ENCODE measurements around the gene GGA1.
"Not testable (repeated sequence)": the region's sequence is repeated elsewhere in the genome, so short reads cannot be mapped to it uniquely, and the experiment has no call there.

Gene GGA1

DNA sequence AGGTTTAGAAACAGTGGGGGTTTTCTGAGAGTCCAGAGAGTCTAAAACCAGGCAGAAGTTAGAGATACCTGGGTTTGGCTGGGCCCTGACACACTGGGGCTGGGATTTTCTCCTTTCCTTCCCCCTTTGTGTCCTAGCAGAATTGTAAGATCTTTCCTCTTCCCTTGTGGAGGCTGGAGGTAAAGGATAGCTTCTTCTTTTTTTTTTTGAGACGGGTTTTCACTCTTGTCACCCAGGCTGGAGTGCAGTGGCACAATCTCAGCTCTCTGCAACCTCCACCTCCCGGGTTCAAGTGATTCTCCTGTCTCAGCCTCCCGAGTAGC is 1.5 kb downstream of the GGA1 start:
- DNase-seq, result not testable (repeated sequence)

DNA sequence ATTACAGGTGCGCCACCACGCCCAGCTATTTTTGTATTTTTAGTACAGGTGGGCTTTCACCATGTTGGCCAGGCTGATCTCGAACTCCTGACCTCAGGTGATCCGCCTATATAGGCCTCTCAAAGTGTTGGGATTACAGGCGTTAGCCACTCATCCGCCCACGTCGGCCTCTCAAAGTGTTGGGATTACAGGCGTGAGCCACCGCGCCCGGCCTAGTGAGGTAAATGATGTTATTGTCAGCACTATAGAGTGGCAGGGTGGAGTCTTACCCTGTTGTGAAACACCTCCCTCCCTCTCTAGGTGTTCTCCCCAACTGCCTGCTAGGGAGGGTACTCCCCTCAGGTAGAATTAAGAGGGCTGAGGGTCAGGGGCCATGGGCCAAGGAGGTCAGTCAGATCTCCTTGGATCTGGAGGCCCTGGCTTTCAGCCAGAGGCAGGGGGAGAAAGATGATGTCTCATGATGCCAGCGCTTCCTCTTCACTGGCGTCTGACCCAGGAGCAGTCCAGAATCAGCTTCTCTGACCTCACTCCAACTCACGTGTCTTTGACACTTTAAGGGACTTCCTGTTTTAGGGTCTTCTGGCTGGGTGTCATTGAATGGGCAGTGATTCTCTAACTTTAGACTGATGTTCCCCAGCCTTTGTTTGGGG is 2.0 kb downstream of the GGA1 start:
- no peak for DNase-seq

DNA sequence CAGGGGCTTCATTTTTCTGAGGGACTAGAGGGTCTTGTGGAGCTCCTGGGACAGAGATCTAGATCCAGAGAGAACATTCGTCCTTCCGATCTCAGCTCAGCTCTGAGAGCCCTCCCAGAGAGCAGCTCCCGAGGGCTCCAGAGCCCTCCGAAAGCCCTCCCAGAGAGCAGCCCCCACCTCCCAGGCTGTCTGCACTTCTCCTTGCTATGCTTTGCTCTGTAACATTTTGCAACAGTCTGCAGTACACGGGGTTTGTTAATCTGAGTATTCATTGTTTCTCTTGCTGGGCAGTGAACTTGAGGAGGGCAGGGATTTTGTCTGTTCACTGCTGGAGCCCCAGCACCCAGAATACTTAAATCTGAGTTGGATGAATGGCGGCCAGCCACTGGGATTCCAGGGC is 2.6 kb downstream of the GGA1 start:
- DNase-seq, result no peak

DNA sequence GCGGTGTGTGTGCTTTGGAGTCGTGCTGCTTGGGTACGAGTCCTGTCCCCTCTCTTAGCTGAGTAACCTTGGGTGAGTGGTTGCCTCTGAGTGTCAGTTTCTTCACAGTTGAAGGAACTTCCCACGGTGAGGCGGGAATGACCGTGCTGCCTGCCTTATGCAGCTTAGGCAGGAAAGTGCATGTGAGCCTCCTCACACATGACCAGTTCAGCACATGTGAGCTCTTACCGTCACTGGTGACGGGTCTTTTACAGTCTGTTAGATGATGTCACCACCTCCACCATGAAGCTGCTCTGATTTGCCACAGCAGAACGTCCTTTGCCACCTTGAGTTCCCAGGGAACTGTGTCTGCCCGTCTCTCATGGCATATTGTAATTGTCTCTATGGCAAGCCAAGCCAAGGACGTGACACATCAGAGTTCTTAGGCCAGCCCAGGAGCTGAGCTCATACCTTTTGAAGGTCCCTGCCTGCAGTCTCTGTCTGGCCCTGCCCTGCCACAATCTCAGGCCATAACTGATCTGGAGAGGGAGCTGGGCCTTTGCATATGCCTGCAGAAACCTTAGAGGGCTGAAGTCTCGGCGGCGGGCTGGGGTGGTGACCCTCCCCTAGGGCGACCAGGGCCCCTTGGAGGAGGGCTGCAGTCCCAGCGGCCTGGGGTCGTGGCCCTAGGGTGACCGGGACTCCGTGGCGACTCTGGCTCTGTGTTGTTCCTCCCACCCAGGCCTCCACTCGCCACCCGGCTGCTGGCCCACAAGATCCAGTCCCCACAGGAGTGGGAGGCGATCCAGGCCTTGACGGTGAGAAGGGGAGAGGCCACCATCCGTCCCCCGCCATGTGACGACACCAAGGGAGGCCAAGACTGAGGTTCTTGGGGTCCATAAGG is 7.8 kb downstream of the GGA1 start:
- DNase-seq, result peak; percentile 32

DNA sequence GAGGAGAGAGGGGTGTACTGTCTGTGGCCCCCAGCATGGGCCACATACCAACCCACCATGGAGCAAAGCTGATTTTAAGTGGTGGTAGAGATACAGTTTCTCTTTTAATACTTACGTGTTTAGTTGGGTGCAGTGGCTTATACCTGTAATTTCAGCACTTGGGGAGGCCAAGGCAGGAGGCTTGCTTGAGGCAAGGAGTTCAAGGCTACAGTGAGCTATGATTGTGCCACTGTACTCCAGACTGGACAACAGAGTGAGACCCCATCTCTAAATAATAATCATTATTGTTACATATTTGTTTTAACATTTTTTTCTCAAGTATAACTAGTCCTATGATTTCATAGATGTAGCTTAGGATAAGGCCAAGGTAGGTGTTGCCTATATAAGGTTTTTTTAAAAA is 8.8 kb downstream of the GGA1 start:
- no peak for DNase-seq

DNA sequence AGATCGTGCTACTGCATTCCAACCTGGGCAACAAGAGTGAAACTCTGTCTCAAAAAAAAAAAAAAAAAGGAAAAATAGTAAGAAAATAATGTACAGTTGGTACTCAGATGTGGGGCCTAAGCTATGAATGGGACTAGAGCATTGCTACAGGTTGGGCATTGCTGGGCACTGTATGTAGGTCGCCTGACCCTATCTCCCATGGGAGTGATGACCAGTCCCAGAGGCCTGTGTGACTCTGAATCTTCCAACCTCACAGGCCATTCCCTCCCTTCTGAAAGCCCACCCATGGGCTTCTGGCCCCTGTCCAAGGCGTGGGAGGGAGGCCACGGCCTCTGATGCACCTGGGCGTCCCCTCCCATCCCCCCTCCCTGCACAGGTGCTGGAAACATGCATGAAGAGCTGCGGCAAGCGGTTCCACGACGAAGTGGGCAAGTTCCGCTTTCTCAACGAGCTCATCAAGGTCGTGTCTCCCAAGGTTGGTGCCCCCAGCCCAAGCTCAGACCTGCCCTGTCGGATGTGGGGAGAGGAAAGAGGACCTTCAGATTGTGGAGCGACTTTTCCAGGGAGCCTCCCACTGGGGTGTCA is 9.5 kb downstream of the GGA1 start:
- DNase-seq, result peak; percentile 28

DNA sequence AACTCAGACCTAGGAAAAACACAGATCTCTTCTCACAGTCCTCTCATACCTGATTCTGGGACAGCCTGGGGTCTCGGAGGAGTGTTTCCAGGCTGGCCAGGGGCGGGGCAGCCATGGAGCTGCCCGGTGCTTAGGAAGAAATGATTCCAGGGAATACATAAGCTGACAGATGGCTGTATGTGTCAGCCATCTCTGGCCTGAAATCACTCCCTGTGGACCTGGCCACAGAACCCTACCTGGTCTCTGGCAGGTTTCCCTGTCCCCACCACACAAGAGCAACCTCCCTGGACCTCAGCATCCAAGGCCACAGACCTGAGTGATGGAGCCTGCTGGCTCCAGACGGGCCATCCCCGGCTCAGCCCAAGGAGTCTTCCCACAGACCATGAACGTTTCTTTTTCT is 10.0 kb downstream of the GGA1 start:
- DNase-seq, result peak; percentile 32

DNA sequence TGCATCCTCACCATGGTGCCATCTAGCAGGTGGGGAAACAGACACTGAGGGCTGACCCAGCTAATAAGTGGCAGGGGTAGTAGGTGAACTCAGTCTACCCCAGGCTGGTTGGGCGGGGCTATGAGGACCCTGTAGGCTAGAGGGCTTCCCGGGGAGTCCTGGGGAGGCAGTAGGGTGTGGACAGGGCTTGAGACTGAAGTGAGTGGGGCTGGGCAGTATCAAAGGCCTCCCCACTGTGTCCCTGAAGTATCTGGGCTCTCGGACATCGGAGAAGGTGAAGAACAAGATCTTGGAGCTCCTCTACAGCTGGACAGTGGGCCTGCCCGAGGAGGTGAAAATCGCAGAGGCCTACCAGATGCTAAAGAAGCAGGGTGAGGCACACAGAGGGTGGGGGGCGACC is 11.4 kb downstream of the GGA1 start:
- no peak for DNase-seq

DNA sequence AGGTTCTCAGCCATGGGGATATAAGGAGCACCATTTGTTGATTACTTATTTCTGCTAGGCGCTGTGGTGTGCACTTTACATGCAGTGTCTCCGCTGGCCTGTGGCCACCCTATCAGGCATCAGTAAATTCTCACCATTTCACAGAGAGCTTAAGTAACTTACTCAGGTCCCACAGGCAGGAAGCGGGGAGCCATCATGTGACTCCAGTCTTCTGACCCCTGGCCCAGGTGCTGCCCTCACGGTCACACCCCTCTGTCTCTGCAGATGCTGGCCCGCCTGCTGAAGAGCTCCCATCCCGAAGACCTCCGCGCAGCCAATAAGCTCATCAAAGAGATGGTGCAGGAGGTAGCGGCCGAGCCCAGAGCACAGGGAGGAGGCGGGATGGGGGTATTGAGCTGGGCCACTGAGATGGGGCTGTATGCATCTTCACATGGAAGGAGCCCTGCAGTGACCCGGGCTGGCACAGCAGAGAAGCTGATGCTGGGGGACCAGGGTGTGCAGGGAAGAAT is 12.8 kb downstream of the GGA1 start:
- no peak for DNase-seq

DNA sequence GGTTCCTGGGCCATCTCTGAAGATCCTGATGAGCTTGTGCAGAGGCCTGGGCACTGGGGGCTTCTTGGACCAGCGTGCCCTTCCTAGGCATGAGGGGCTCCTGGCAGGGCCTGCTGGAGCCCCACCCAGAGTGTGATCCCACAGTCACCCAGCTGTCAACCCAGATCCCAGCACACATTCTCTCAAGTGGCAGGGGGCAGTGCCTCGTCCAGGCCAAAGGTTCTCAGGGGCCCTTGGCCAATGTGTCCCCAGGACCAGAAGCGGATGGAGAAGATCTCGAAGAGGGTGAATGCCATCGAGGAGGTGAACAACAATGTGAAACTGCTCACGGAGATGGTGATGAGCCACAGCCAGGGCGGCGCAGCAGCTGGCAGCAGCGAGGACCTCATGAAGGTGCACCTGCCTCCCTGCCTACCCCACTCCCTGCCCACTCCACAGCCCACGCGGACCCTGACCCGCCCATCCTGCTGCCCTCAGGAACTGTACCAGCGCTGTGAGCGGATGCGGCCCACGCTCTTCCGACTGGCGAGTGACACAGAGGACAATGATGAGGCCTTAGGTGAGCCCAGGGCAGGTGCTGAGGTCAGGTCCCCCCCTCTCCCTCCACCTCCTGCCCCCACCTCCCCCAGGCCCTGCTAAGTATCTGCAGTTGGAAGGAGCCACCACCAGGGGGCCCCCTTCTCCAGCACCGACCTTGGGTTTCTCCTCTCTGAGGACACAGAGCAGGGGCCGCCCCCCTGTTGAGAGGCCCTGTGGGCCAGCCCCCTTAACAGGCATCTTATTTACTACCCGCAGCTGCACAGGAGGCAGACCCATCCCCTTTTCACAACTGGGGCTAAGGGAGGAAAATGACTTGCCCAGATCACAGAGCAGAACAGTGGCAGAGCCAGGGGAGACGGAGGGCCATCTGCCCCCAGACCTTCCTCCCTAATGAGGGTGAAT is 14.7 kb downstream of the GGA1 start:
- DNase-seq, result peak; percentile 87

DNA sequence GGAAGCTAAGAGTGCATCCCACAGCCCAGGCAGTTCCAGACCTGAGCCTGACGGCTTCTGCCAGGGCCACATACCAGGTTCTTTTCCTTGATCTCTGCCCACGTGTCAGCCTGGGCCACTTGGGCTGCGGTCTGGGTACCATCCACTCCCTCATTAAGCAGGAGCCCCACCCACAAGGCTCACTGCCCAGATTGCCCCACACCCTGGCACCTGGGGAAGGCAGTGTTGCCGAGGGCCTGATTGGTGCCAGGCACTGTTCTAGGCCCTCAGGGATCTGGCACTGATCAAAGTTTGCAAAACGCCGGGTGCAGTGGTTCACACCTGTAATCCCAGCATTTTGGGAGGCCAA is 15.4 kb downstream of the GGA1 start:
- DNase-seq, result no peak

DNA sequence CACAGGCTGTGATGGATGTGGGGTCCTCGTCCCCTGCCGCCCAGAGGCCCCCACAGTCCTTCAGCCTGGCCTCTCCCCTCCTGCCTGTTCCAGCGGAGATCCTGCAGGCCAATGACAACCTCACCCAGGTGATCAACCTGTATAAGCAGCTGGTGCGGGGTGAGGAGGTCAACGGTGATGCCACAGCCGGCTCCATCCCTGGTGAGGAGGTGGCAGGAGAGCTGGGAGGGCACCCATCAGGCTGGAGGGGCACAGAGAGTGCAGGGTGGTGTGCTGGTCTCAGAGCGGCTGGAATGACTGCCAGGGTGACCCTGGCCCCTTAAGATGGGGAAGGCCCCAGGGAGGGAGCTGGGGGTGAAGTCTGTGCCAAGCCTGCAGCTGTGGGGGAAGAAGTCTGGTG is 16.2 kb downstream of the GGA1 start:
- no peak for DNase-seq

DNA sequence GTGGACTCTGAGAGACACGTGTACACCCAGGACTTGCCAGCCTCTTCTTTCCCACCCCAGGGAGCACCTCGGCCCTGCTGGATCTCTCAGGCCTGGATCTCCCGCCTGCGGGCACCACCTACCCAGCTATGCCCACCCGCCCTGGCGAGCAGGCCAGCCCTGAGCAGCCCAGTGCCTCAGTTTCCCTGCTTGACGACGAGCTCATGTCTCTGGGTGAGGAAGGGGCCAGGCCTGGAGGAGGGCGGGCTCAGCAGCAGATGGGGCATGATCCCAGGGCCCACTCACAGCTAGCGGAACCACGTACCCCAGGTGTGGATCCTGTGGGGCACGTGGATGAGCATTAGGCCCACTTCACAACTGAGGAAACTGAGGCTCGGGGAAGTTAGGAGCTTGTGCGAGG is 17.1 kb downstream of the GGA1 start:
- no peak for DNase-seq

DNA sequence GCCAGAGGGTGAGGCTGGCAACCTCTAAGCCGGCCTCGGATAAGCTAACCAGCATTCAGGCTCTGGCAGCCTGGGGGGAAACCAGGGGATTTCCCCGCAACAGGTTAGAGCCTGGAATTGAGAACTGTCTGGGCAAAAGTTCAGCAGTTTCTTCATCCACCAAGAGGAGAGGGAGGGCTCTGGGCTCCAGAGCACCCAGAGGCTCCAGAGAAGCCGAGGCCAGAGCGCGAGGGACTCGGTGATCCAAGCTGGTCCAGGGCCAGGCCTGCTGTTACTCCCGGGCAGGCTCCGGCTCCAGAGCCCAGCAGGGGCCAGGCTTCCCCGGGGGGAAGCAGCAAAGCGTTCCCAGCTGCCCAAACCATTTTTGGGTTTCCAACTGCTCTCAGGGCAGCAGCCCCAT is 17.5 kb downstream of the GGA1 start:
- DNase-seq, result no peak

DNA sequence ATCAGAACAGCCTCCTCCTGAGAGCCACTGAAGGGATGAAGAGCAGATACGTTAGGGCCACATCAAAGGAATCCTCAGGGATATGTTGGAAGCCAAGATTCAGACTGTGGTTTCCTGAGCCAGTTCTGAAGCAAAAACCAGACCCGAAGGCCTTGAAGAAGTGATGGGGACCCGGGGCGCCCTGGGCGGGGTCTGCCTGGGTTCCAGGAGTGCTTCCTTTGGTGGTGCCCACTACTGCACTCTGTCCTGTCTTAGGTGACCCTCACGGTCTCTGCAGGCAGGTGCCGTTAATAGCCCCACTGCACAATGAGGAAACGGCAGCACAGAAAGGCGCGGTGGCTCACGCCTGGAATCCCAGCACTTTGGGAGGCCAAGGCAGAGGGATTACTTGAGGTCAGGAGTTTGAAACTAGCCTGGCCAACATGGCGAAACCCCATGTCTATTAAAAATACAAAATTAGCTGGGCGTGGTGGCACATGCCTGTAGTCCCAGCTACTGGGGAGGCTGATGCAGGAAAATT is 18.0 kb downstream of the GGA1 start:
- DNase-seq, result no peak

DNA sequence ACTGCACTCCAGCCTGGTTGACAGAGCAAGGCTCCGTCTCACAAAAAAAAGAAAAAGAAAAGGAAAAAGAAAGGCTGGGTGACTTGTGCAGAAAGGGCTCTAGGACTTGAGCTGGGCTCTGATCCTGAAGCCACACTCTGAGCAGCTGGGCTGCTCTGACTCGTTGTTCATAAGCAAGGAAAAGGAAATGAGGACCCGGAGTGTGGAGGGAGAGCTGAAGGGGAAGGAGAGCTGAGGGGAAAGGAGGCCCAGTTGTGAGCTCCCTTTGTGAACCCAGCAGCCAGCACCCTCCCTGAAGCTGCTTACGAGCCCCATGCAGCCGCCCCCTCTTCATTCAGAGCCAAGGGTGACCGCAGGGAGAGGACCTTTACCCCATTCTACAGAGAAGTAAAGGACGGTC is 18.5 kb downstream of the GGA1 start:
- DNase-seq, result no peak

DNA sequence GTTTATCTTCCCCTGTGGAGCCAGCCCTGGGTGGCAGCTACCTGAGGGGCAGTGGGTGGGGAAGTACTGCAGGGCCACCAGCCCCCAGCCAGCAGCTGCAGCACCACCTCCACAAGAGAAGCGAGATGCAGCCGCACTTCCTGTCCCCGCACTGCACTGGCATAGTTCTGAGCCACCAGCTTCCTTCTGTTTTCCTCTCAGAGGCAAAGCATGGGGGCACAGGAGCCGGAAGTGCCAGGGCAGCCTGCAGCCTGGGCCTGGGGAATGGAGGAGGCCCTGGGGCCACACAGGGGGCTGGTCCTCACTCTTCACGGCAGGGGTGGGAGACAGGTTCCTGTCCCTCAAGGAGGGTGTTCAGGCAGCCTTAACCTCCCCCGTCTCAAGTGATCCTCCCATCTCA is 18.9 kb downstream of the GGA1 start:
- DNase-seq, result no peak

DNA sequence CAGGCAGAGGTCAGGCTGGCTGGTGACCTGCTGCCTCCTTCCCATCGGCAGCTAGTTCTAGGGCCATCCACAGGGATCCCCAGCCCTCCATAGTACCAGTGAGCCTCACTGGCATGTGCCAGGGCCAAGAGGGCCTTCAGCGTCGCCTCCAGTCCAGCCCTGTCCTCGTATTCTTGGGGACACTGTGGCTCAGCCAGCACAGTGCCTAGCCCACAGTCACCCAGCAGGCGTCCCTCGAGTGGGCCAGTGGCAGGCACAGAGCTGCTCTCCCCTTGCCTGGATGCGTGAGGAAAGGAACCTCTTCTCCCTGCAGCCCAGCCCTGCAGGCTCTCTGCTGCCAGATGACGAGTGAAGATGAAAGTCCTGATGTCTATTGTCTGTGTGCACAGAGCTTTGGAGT is 20.2 kb downstream of the GGA1 start:
- no peak for DNase-seq

DNA sequence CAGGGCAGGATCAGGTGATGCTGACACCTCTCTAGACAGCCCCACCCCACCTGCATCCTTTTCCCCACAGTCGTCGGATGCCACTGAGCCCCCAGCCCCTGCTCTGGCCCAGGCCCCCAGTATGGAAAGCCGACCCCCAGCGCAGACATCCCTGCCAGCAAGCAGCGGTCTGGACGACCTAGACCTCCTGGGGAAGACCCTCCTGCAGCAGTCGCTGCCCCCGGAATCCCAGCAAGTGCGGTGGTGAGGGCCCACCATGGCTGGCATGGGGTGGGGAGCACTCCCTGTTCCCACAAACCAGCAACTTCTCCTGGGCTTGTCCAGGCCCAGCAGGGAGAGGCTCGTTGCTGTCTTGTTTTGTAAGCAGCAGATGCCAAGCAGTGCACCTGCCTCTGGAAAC is 21.3 kb downstream of the GGA1 start:
- DNase-seq, result no peak

DNA sequence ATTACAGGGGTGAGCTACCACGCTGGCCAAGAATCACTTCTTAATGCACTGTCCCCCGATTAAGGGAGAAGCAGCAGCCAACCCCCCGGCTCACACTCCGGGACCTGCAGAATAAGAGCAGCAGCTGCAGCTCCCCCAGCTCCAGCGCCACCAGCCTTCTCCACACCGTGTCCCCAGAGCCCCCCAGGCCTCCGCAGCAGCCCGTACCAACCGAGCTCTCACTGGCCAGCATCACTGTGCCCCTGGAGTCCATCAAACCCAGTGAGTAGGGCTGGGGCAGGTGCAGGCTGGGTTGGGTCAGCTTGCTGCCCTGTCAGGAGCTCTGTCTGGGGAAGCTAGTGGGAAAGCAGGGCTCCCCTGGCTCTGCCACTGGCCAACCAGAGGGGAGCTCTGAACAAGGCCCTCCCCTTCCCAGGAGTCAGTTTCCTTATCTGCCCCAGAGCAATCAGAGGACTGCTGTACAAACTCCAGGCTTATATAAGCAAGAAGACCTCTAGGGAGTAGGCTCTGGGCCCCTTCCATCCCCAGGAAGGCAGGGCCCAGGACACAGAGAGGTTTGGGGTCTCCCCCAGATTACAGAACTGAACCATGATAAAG is 22.3 kb downstream of the GGA1 start:
- no peak for DNase-seq

DNA sequence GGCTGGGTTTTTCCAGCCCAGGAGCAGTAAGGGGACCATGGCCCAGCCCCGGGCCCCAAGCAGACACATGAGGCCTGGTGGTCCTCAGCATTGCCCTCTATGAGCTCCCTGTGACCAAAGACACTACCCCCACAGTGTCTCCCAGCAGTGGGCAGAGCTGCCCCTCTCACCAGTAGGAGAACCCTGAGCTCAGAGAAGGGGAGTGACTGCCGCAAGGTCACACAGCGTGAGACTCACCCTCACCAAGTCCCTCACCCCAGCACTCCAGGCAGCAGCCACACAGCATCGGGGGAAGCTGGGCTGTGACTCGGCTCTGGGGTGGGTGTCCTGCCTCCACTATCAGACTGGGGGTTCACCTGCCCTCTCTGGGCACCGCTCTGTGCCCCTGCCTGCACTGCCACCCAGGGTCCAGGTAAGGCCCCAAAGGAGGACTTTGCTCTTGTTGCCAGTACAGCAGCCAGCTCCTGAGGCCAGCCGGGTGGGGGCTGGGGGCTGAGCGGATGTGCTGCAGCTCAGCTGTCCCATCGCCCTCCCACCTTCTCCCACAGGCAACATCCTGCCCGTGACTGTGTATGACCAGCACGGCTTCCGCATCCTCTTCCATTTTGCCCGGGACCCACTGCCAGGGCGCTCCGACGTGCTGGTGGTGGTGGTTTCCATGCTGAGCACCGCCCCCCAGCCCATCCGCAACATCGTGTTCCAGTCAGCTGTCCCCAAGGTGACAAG is 23.0 kb downstream of the GGA1 start:
- no peak for DNase-seq

Data from right forelimb (tissue), 1 donor.